ENCODE results near the gene B4GALT6.
A peak's percentile ranks its signal among the peaks of the same experiment; 100 is the strongest.

B4GALT6 gene

DNA sequence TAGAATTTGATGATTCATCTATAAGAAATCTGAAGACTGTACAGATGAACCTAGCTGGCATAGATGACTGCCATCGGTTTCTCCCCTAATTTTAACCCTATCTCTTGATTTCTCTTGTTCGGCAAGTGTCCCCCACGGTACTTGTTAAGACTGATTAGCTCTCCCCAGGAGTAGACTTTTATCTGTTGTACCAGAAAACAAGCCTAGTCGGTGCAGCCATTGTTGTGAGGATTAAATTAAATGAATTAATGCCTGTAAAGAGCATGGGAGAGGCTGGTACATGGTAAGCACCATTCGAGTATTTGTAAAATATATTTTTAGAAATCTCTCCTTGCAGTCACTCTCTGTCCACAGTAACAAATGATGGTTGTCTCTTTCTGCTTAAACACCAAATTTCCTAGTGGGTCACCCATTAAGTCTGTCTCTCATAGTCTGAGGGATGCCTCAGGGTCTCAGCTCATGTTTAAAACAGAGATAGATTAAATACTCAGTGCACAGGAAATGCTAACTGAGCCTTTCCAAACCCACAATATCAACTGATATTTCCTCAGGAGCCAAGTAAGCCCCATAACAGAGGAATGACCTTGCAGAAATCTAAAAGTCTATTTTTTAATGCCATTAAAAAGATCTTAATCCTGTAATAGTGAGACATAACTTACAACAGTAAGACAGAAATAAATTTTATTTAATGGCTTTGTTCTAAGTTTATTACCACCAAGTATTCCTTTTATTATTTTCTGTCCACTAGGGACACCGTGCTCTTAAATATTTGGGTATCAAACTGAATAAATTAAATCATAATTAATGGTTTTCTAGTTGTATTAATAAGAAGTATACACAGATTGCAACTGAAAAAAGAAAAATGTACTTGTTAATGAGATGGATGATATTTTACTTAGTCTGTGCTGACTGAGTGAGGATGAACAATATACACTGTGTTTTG lies 2.9 kb upstream of the B4GALT6 start:
- no peak for DNase-seq

DNA sequence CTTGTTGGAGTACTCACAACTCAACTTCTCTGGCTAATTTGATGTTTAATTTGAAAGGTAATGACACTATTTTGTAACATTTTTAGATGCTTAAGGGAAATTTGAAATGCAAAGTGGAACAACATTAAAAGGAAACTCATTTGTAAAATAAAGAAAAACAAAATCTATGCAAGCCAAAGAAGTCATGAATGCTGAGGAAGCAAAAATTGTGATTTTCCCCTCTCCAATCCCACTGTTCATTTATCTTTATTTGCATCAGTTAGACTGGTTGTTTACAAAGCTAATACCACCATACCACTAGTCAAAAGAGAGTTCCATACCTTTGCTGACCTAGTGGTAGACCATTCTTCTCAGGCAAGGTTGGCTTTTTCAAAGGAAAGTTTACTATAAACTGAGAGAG lies 2.2 kb upstream of the B4GALT6 start:
- no peak for DNase-seq

DNA sequence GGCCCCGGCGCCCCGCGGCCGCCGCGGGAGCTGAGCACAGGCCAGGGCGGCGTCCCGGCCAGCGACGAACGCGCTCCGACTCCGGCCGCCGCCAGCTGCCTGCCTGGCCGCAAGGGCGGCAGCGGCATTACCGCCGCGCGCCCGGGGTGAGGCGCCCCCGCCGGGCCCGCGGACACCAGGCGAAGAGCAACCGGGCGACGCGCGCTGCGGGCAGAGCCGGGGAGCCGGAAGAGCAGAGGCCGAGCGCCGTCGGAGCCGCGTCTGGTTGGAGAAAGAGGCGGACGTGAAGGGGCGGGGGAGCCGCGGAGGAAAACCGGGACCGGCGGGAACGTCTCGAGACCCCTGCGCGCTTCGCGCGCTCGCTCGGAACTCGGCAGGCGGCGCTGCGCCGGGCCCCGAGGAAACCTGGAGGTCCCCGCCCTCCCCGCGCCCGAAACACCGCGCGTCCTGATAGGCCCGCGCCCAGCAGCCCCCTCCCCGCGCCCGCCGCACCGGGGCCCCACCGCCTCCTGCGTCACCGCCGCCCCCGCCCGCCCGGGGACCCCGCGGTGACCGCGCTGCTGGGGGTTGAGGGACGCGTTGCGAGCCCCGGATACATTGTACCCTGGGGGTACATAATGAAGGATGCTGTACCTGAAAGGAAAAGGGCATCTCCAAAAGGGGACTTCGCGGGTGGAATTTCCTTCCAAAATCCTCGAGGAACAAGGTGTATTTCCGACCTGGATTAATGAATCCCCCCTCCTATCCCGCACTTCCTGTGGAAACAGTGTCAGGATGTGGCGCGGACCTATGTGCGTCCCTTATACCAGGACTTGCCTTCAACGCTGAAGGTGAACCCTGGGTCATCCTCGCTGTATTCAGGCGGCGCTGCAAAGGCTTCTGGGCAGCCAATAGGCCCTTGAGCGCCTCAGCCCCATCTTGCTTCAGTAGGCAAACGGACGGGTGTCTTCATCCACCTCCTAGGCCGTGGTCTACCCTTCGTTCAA lies 1.0 kb upstream of the B4GALT6 start:
- peak; percentile 72 for DNase-seq

DNA sequence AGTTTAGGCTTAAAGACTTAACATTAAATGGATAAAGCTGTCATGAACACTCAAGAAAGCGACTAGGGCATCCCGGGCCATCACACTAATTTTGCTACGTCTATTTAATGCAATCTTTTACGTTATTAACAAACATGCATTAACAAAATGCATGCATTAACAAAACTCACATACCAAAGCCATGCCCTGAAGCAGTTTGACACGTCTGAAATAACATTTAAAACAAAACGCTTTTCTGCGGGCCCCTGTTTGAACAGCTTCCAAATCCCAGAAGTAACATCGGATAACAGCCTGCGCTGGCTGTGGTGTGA lies 458 bp downstream of the B4GALT6 start:
- DNase-seq: no peak

DNA sequence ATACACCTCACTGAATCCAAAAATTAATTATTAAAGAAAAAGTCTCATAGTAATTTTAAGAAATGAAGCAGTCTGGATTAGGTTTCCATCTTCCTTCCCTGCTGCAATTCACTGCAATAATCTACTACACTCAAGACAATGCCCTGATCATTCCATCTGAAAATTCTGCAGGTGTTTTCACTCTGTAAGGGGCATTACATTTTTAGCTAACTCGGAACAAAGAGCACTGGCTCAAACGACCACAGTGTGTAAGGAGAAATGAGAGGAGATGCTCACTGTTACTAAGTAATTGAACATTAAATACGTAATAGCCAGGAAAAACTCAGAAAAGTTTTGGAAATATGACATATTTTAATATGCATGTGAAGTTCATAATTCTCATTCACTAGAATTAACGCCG lies 1.3 kb downstream of the B4GALT6 start:
- DNase-seq: no peak

DNA sequence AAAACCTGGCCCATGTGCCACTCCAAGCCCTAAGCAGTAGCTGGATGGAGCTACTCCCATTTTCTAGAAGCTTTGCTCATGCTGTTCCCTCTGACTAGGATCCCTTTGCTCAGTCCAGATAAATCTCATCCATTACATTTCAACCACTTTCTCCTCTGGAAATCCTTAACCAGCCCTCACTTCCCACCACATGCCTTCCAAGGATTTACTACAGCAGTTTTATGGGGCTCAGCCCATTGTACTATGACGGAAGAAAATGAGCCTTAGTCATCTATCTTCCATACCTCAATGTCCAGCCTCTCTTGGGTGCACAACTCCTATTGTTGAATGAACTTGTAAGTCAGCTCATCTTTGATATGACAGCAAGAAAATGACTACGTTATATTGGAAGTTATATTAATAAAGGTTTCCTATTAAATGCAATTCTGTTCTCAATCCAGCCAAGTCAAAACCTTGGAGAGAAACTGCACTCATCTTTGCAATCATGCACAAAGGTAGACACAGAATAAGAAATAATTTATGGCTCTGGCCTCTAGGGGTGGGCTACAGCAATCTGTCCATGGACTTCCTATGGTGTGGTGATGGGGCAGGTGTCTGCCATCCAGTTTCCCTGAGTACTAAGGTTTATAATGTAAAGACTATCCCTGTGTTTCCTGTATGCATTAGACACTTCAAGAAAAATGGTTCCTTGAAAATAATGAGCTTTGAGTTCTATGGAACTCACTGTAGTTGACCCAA lies 3.4 kb downstream of the B4GALT6 start:
- no peak for DNase-seq

DNA sequence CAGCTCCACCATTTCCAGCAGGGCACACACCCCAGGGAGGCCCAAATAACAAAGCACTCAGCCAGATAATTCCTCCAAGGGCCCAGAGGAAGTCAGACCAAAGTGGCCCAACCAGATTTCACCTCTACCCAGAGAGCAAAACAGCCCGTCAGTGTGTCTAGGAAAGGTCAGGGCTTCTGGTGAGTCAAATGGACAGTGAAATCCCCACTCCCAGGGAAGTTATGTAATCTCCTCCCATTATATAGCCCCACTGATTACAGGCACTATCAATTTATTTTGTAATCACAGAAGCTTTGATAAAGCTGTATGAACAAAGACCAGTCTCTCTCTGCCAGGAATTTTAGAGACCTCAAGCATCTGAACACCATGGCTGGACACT lies 4.0 kb downstream of the B4GALT6 start:
- no peak for DNase-seq

DNA sequence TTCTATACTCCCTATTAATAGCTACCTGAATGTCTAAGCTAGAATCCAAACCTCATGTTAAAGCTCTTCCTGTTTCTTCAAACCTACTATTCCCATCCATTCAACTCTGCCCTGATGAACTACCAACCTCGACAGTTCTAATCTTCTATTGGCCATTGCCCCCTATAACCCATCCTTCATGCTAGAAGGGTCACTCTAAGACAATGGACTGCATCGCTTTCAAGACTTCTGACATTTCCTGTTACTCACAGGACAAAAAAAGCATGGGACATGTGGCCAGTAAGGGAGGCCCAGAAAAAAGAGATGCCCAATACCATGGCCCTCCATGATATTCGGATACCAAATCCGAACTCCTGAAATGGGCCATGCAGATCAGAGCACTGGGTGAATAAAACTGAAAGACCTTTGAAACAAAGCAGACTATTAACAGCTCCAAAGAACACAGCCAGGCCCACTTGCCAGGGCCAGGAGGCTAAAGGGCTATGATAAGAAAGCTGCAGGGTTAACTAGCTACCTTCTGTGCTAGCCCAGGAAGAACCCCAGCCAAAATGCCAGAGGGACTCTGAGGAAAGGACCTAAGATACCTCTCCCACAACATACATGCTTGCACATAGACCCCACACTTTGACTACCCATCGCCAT lies 4.5 kb downstream of the B4GALT6 start:
- DNase-seq: no peak

DNA sequence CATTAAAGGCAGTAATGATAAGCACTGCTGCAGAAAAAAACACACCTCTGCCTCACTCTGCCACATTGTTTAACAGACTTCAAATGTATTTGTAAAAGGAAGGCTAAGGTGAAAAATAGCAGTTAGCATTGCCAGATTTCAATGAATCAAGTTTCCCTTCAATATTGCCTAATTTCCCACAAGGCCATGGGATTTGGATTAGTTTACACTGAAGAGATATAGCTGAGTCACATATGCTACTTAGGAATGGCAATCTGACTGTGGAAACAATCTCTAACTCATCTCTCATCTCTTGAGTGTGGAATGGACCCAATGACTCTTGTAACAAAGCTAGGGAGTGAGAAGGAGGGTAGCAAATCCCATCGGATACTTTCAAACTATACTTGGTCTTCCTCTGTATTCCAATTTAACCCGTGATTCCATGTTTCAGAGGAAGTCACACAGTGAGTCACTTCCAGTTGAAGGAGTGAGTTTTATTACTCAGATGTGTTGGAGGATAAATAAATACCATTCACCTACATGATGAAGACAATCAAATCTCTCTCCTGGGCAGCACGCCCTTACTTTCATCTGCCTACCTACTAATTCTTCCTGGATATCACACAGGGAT lies 5.1 kb downstream of the B4GALT6 start:
- no peak for DNase-seq

DNA sequence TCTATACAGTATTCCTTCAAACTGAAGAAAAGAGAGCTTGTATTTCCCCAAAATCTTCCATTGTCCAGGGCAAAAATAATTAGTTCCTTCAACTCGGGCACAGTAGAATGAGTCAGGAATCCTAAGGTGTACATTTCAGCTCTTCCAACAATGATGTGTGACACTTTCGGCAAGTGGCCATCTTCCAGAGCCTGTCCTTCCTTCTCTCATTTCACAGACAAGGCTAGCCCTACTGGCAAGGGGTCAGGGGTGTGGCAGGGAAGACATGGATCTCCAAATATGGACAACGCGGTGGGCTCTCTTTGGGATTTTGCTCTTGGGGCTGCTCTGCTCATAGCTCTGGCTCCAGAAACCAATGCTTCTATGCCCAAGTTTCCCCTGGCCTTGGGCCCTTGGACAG lies 6.0 kb downstream of the B4GALT6 start:
- no peak for DNase-seq

DNA sequence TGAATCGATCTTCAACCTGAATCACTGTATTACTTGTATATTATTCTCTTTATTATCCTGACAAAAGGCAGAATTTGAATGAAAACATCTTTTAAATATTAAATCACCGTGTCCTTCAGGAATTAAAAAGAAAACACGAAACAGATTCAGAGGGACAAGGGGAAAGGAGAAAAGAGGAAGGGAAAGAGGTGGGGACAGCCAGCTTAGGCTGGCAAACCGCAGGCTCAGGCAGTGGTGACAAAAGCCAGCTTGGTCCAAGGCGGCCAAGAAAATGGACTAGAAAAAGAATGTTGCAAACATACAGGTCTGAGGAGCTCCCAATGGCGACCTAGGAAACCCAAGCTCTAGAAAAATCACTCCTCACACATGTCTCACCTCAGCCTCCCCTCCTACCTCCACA lies 6.8 kb downstream of the B4GALT6 start:
- DNase-seq: no peak

DNA sequence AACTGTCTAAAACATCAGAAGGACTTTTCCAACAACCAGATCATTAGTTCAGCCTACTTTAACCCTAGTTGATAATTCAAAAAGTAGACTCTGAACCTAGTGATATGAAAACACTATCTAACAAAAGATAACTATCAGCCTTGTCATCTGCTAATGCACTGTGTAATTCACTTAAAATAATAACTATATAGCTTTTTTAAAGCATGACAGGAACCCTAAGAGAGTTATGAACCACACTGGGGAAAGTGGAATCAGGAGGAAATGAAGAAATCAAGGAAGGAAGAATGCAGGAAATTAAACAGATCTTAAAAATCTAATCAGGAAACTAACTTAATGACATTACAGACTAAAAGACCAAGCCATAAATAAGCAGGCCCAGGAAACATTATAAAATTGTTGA lies 9.0 kb downstream of the B4GALT6 start:
- no peak for DNase-seq

DNA sequence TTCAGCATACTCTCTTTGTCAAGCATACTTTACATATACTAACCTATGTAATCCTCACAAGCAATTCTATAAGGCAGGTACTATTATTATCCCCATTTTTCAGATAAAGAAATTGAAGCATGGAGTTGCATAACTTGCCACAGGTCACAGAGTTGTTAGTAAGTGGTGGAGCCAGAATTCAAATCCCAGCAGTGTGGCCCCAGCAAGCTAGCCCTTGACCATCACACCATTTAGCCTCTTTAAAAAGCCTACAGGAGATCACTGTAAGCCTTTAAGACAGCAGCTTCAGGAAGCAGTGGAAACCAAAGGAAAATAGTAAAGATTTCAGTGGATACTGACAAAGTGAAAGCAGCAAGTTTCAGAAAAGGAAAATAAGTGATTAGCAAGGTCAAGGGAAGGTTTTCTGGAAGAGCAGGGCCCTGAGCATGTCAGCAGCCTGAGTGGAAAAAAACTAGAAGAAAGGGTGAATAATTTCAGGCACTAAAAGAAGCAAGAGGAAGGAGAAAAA lies 11.7 kb downstream of the B4GALT6 start:
- DNase-seq: no peak

DNA sequence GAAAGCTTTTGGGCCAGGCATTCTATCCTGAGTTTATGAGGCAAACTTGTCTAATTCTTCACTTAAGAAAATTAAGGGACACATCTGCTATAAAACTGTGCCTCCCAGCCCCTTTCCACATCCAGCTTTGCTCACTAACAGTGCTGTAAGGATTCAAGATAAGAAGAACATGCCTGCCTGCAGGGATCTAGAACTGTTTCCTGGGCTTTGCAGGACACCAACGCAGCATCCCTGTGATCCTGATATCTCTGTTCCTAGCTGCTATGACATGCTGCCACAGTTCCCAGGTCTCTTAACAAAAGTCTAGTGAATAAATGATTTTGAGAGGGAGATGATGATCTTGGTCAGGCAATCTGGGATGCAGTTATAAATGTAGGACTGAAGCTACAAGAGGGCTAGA lies 12.4 kb downstream of the B4GALT6 start:
- no peak for DNase-seq

DNA sequence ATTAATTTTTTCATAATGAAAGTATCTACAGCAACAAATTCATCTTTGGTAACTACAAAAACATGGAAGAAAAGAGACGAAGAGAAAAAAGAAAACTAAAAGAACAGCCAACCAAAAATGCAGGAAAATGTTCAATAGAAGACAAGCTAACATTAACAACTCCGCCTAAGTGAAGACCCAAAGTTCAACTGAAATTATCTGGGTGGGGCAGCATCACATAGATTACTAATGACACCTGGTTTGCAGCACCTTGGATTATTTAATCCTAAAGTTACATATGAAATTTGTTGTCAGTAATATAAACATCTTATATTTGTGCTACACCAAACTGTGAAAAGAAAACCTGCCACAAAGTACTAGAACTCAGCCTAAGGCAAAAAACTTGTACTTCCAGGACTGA lies 14.8 kb downstream of the B4GALT6 start:
- no peak for DNase-seq

DNA sequence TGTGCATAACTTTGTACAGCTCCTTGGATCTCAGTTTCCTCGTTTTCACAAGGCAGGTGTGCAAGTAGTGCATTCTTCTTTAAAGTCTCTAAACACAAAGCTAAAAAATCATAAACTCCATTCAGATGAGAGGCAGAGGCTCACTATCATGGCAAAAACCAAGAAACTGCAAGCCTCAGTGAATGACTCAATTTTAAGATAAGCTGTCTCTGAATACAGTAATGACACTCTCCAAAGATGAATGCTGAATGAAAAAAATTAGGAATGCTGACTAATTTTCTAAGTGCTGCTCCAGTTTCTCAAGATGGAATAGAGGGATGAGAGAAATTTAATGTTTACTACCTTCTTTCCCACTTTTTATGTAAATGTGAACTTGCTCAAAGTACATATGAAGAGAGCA lies 17.2 kb downstream of the B4GALT6 start:
- DNase-seq: no peak

DNA sequence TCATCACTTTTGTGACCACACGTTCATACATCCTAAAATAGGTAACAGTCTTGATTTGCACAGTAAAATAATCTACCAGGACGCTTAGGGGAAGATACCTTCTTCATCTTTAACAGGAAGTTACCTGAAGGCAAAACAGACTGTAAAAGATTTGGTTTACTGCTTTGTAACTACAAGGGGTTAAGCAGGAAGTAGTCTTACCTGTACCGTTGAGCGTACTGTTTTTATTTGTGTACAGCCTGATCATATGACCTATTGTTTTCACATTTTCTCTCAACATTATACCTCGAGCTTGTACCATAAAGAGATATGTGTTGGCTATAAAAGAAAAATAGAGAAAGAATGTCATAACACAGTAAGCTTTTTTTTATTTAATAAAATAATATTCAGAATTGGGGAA lies 18.3 kb downstream of the B4GALT6 start:
- DNase-seq: no peak

DNA sequence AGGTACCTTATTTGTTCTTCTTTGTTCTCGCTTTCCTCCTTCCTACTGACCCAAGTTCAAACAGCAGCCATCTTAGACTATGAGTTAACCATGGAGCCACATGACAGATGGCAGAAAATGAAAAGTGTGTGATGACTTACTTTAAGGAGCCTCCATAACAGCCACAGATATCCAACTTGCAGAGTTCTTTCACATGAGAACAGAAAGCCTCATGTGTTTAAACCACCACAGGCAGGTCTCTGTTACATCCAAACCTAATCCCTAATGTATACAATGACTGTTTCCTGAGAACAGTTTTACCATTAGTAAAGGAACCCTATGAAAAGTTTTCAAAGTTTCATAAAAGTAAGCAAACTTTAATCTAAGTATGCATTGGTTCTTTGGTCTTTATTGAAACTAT lies 20.3 kb downstream of the B4GALT6 start:
- no peak for DNase-seq

DNA sequence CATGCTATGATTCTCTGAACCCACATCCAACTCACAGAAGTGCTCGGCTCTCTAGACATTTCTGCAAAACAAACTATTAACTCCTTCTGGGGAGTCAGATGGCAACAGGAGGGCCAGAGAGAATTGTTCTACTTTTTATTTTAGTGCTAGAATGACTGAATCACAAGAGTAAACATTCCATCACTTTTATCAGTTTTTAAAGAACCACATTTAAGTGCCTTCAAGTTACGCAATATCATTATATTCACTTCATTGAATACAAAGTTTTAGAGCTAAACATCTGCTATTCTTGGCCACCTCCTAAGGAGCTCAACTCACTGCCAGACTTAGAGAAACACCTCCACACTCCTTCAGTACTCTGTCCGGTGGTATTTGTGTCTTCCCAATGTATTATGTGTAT lies 22.4 kb downstream of the B4GALT6 start:
- DNase-seq: no peak

DNA sequence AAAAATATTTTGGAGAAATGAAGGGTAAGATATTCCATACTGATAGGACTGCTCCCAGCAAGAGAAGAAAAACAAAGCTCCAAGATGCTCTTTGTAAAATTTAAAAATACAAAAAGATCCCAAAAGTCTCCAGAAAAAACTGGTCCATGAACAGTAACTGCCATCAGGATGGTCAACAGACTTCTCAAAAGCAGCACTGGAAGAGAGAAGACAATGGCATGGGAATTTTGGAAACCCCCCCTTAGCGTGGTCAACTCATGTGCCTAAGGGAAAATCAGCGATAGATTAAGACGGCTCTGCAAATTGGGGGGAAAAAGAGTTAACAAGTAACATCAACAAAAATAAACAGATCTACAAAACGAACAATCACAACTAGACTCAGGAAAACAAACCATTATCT lies 23.6 kb downstream of the B4GALT6 start:
- DNase-seq: no peak

DNA sequence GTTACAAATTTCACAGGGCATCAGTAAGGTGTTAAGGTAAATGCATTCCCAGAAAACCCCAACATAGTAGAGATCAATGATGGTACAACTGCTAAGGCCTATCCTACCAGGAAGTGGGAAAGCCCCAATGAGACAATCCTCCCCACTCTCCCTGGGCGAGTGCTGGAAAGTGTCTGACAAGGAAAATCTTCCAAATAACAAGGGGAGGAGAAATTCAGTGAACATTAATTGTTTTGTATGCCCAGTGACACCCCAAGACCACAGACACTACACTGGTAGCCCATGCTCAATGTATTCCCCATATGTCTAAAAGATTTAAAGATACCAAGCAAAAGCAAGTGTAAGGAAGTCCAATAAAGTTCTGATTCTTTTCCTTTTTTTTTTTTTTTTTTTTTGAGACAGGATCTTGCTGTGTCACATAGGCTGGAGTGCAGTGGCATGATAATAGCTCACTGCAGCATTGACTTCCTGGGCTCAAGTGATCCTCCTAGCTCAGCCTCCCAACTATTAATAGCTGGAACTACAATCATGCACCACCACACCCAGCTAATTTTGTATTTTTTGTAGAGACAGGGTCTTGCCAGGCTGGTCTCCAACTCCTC lies 24.7 kb downstream of the B4GALT6 start:
- DNase-seq: no peak
